GM10266 (cell line): ENCODE results near the gene UGGT2.

Experiments used
- DNase-seq: peaks from one replicate; pipeline ENCODE4 v3.0.0; 2012; ENCODE audit errors: extremely low spot score
- CTCF ChIP-seq: IDR thresholded peaks from 2 replicates; pipeline ENCODE4 v1.5.1; 2012; ENCODE audit warnings: mild to moderate bottlenecking, low read depth; ENCODE audit not compliant: control insufficient read depth, insufficient read depth; ENCODE audit errors: missing control alignments

The UGGT2 gene

GRCh38 chr13:96089139-96089538 is 35.9 kb upstream of the UGGT2 start:
- TF ChIP-seq CTCF = no peak
- DNase-seq = no peak

- DNase-seq = no peak
- TF ChIP-seq CTCF = no peak
These were observed 33.5 kb upstream of the UGGT2 start for GRCh38 chr13:96086736-96087135.

- TF ChIP-seq CTCF = no peak
- no peak for DNase-seq
These were observed 29.4 kb upstream of the UGGT2 start for GRCh38 chr13:96082640-96083039.

- no peak for TF ChIP-seq CTCF
- no peak for DNase-seq
These were observed 28.7 kb upstream of the UGGT2 start for GRCh38 chr13:96081888-96082287.

- no peak for DNase-seq
- TF ChIP-seq CTCF = no peak
These were observed 27.5 kb upstream of the UGGT2 start for GRCh38 chr13:96080676-96081075.

GRCh38 chr13:96075953-96076543 is 22.8 kb upstream of the UGGT2 start:
- TF ChIP-seq CTCF = peak; percentile 33
- DNase-seq = no peak

- no peak for DNase-seq
- no peak for TF ChIP-seq CTCF
These were observed 19.2 kb upstream of the UGGT2 start for GRCh38 chr13:96072392-96072791.
